Uterus (tissue), 4 donors: Measurements from ENCODE around the gene ZNF407. TPM values are rescaled to one million over a fixed set of nuclear protein-coding genes. Genes with fewer than 3 reads are reported as not detected.

Experiments
- DNase-seq, 2 donors: peaks; one replicate each; pipeline ENCODE4 v3.0.0-alpha.2; 2019 to 2020
- H3K27ac ChIP-seq, 2 donors: fragments of 200-600 bp; sonication (generic); 1 replicate in 1 of 2; 2 replicates in 1 of 2; pipeline ENCODE4 v1.5.1; 2016 to 2018
- H3K27me3 ChIP-seq, 2 donors: fragments of 200-600 bp; sonication (generic); one replicate each; pipeline ENCODE4 v1.5.1; 2018 to 2019; ENCODE audit warnings: control low read depth in 1 of 2
- H3K36me3 ChIP-seq, 2 donors: fragments of 200-600 bp; sonication (generic); one replicate each; pipeline ENCODE4 v1.5.1; 2019; ENCODE audit warnings: control low read depth in 1 of 2
- H3K4me1 ChIP-seq, 2 donors: fragments of 200-600 bp; sonication (generic); one replicate each; pipeline ENCODE4 v1.5.1; 2018 to 2019; ENCODE audit warnings: control low read depth in 1 of 2
- H3K4me3 ChIP-seq, 2 donors: fragments of 200-600 bp; sonication (generic); 1 replicate in 1 of 2; 2 replicates in 1 of 2; pipeline ENCODE4 v1.5.1; 2018 to 2019; ENCODE audit warnings: mild to moderate bottlenecking in 1 of 2
- H3K9me3 ChIP-seq, 2 donors: fragments of 200-600 bp; sonication (generic); one replicate each; pipeline ENCODE4 v1.5.1; 2019; ENCODE audit warnings: control low read depth in 1 of 2
- CTCF ChIP-seq, 4 experiments: fragments of 200-600 bp in 2 of 4; fragments of 450-650 bp in 2 of 4; sonication (generic) in 2 of 4; IDR thresholded peaks; one replicate each; pipeline ENCODE4 v1.5.1; 2016 to 2019; ENCODE audit warnings: antibody characterized with exemption in 4 of 4, mild to moderate bottlenecking in 2 of 4, moderate library complexity in 1 of 4
- POLR2A ChIP-seq, 2 donors: fragments of 450-650 bp; IDR thresholded peaks; one replicate each; pipeline ENCODE4 v1.6.1; 2016; ENCODE audit warnings: antibody characterized with exemption in 2 of 2, mild to moderate bottlenecking in 1 of 2, moderate library complexity in 1 of 2
- intact Hi-C: fragments of 100-400 bp; cut with DNase I; formaldehyde crosslinking; loops from one replicate; pipeline ENCODE4 v1.15.1; 2023; ENCODE audit warnings: low total_unique reads
- total RNA-seq, 4 donors: library from RNA; depleted of rRNA in 3 of 4; stranded (reverse); fragments of >200 nt in 3 of 4; gene quantifications; one replicate each; pipeline versions ENCODE4 v1.1.0 to v1.2.4, GENCODE V29; 2014 to 2023
- donor health status: DM: yes; HTN: yes; CAD: no.

ZNF407 gene
- total RNA-seq, 4 donors from 2014 or later = 10.6 to 38.9 (median 23.7) TPM

DNA sequence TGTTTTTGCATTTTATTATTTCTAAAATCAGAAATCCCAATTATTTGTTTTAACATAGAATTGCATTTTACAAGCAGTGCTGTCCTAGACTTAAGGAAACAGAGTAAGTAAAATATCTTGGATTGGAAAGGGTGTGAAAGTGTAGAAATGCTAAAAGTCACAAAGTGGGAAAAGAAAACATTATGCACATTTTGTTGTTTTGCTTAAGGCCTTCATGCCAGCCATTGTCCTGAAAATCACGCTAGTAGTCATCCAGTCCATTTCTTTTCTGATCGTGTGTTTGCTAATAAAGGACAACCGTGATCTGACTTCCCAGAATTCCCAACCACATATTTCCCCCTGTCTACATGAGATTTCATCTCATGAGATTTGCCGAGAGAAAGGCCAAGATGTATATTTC, 412.2 kb downstream of the ZNF407 start:
- Histone ChIP-seq H3K27ac (no peak overlapping the region), H3K4me3 (no peak overlapping the region), H3K27me3 (no peaks in the 10 kb centered on the region), H3K9me3 (no peaks in the 10 kb centered on the region), H3K4me1 (no peaks in the 10 kb centered on the region), H3K36me3 (no peaks in the 10 kb centered on the region)
- intact Hi-C loops = no loop called here
- TF ChIP-seq CTCF (IDR thresholded peaks at IDR 0.05) = no peak
- TF ChIP-seq POLR2A (IDR thresholded peaks at IDR 0.05) = no peak
- no peak for DNase-seq

DNA sequence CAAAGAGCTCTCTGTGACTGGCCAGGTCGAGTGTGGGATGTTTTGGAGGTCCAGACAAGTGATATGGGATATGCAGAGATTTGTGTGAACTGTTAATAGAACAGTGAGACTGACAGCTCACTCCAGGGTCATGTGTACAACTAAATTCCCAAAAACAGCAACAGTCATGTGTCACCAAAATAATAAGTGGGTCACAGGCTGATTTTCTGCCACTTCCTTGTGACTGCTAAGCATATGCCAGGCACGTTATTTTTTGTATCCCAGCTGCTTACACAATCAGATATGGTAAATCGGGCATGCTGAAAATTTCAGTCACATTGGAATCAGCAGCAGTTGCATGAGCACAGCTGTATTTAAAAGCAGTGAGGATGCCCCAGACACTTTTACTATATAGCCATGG, 412.6 kb downstream of the ZNF407 start:
- H3K27ac ChIP-seq = no peak overlapping the region
- no peak for TF ChIP-seq POLR2A (IDR thresholded peaks at IDR 0.05)
- no peak for TF ChIP-seq CTCF (IDR thresholded peaks at IDR 0.05)
- no peaks in the 10 kb centered on the region for H3K4me1 ChIP-seq
- no peak for DNase-seq
- H3K36me3 ChIP-seq = no peaks in the 10 kb centered on the region
- H3K4me3 ChIP-seq = no peak overlapping the region
- no peaks in the 10 kb centered on the region for H3K9me3 ChIP-seq
- intact Hi-C loops = no loop called here
- H3K27me3 ChIP-seq = no peaks in the 10 kb centered on the region

- no peak overlapping the region for H3K4me3 ChIP-seq
- no peaks in the 10 kb centered on the region for H3K36me3 ChIP-seq
These were observed 413.0 kb downstream of the ZNF407 start for GRCh38 chr18:75010689-75011088.

GRCh38 chr18:75016025-75016717, 418.5 kb downstream of the ZNF407 start:
- intact Hi-C loops = no loop called here
- DNase-seq = no peak
- no peak for TF ChIP-seq CTCF (IDR thresholded peaks at IDR 0.05)
- TF ChIP-seq POLR2A (IDR thresholded peaks at IDR 0.05) = no peak

More at GRCh38 chr18:75010689-75011088, 413.0 kb downstream of the ZNF407 start:
- no peaks in the 10 kb centered on the region for H3K27me3 ChIP-seq
- no peaks in the 10 kb centered on the region for H3K4me1 ChIP-seq
- DNase-seq = no peak
- TF ChIP-seq CTCF (IDR thresholded peaks at IDR 0.05) (no peak), POLR2A (IDR thresholded peaks at IDR 0.05) (no peak)
- no peaks in the 10 kb centered on the region for H3K9me3 ChIP-seq
- H3K27ac ChIP-seq = no peak overlapping the region
- intact Hi-C loops = no loop called here

GRCh38 chr18:75023473-75023872, 425.8 kb downstream of the ZNF407 start:
- H3K27me3 ChIP-seq = no peaks in the 10 kb centered on the region
- no peaks in the 10 kb centered on the region for H3K9me3 ChIP-seq
- no peak overlapping the region for H3K27ac ChIP-seq
- DNase-seq = no peak
- no peaks in the 10 kb centered on the region for H3K4me1 ChIP-seq
- intact Hi-C loops = no loop called here
- no peak overlapping the region for H3K4me3 ChIP-seq
- TF ChIP-seq CTCF (IDR thresholded peaks at IDR 0.05) (no peak), POLR2A (IDR thresholded peaks at IDR 0.05) (no peak)
- H3K36me3 ChIP-seq = no peaks in the 10 kb centered on the region

More at GRCh38 chr18:75016025-75016717, 418.5 kb downstream of the ZNF407 start:
- Histone ChIP-seq H3K27ac (no peak overlapping the region), H3K27me3 (no peaks in the 10 kb centered on the region), H3K9me3 (no peaks in the 10 kb centered on the region), H3K4me3 (no peak overlapping the region), H3K36me3 (no peaks in the 10 kb centered on the region), H3K4me1 (no peaks in the 10 kb centered on the region)
